HCT116 (cell line): Measurements from ENCODE around the gene DAPK2. TPM values are rescaled to one million over a fixed set of nuclear protein-coding genes. Genes with fewer than 3 reads are reported as not detected.

Experiments
- ATAC-seq: fragments of 200-7000 bp; cut with Tn5 transposase; 2 replicates; pipeline ENCODE4 v1.9.1; 2020; ENCODE audit warnings: mild to moderate bottlenecking, moderate library complexity
- Bru-seq: library from RNA; stranded (reverse); fragments of 400-500 nt; gene quantifications from one replicate; lab custom pipeline; 2021; lab: Mats Ljungman, UMichigan
- BruChase-seq, 2 experiments: library from RNA; stranded (reverse); fragments of 400-500 nt; gene quantifications; one replicate each; lab custom pipeline; 2021; lab: Mats Ljungman, UMichigan
- BruUV-seq: library from RNA; stranded (reverse); fragments of 400-500 nt; replicated peaks from 2 replicates; lab custom pipeline; 2021; lab: Mats Ljungman, UMichigan
- CTCF ChIA-PET: fragments of 300-600 bp; sonication (Branson Sonifier 250); formaldehyde crosslinking; loops from one replicate; lab custom pipeline; 2021; ENCODE audit warnings: antibody characterized with exemption; lab: Charles Lee
- POLR2A ChIA-PET: fragments of 300-600, 350-600 bp; sonication (Branson Sonifier 250); formaldehyde crosslinking; loops from one replicate; lab custom pipeline; 2021; ENCODE audit warnings: antibody characterized with exemption; lab: Charles Lee
- RAD21 ChIA-PET, 2 experiments: fragments of 300-600 bp; sonication (Branson Sonifier 250); formaldehyde crosslinking; loops; one replicate each; lab custom pipeline; 2023; ENCODE audit warnings: low total read pairs in 2 of 2; ENCODE audit not compliant: uncharacterized antibody in 2 of 2, unreplicated experiment in 2 of 2, low non-redundant PET in 1 of 2; lab: Charles Lee
- DNase-seq: peaks from one replicate; pipeline ENCODE4 v3.0.0-alpha.2; 2010; ENCODE audit warnings: low read depth, low spot score
- H2AFZ ChIP-seq: fragments of 200-600 bp; shearing (Covaris generic), sonication (generic); 2 replicates; pipeline ENCODE4 v1.6.1; 2017; ENCODE audit warnings: low read depth, mixed run types, mixed read lengths, antibody characterized with exemption, low read length; ENCODE audit not compliant: poor library complexity, severe bottlenecking
- H3K27ac ChIP-seq: 2 replicates; pipeline ENCODE4 v1.5.1; 2012; ENCODE audit warnings: low read depth, low read length
- H3K27me3 ChIP-seq: fragments of 200-600 bp; sonication (generic); 2 replicates; pipeline ENCODE4 v1.6.1; 2016; ENCODE audit warnings: mixed run types, low read length, mixed read lengths; ENCODE audit not compliant: insufficient read depth
- H3K36me3 ChIP-seq, 2 experiments: fragments of 200-500 bp in 1 of 2; fragments of 200-600 bp in 1 of 2; sonication (Bioruptor generic) in 1 of 2; sonication (generic) in 1 of 2; 2 replicates each; pipeline versions ENCODE4 v1.5.1 to v1.6.1; 2014 to 2016; ENCODE audit warnings: low read length in 2 of 2, inconsistent platforms in 1 of 2, mixed read lengths in 1 of 2, mixed run types in 1 of 2; ENCODE audit not compliant: insufficient read depth in 2 of 2, control insufficient read depth in 1 of 2
- H3K4me1 ChIP-seq, 2 experiments: fragments of 200-600 bp in 1 of 2; sonication (generic) in 1 of 2; 2 replicates each; pipeline versions ENCODE4 v1.5.1 to v1.6.1; 2012 to 2017; ENCODE audit warnings: low read length in 2 of 2, inconsistent platforms in 1 of 2, mild to moderate bottlenecking in 1 of 2, mixed read lengths in 1 of 2, mixed run types in 1 of 2, moderate library complexity in 1 of 2; ENCODE audit not compliant: insufficient read depth in 2 of 2, control insufficient read depth in 1 of 2
- H3K4me2 ChIP-seq: fragments of 200-600 bp; sonication (generic); 2 replicates; pipeline ENCODE4 v1.6.1; 2017; ENCODE audit warnings: mixed run types, low read length, mixed read lengths
- H3K4me3 ChIP-seq, 2 experiments: fragments of 200-600 bp in 1 of 2; sonication (generic) in 1 of 2; replicated peaks in 1 of 2; 2 replicates each; pipeline ENCODE4 v1.5.1; 2011 to 2016; ENCODE audit warnings: low read length in 2 of 2, control low read depth in 1 of 2, low read depth in 1 of 2, mild to moderate bottlenecking in 1 of 2, mixed read lengths in 1 of 2, mixed run types in 1 of 2
- H3K79me2 ChIP-seq: fragments of 200-600 bp; sonication (generic); 2 replicates; pipeline ENCODE4 v1.6.1; 2017; ENCODE audit warnings: mild to moderate bottlenecking, mixed run types, low read length, moderate library complexity, mixed read lengths; ENCODE audit not compliant: insufficient read depth
- H3K9ac ChIP-seq: fragments of 200-600 bp; sonication (generic); 2 replicates; pipeline ENCODE4 v1.6.1; 2016; ENCODE audit warnings: low read length, mixed read lengths
- H3K9me2 ChIP-seq: fragments of 200-600 bp; sonication (generic), shearing (Covaris generic); 2 replicates; pipeline ENCODE4 v1.6.1; 2017; ENCODE audit warnings: mixed run types, mild to moderate bottlenecking, moderate library complexity; ENCODE audit not compliant: insufficient read depth
- H3K9me3 ChIP-seq, 2 experiments: fragments of 200-500 bp in 1 of 2; fragments of 200-600 bp in 1 of 2; sonication (Bioruptor generic) in 1 of 2; sonication (generic) in 1 of 2; 2 replicates each; pipeline ENCODE4 v1.6.1; 2014 to 2017; ENCODE audit warnings: low read length in 2 of 2, mixed read lengths in 2 of 2, inconsistent platforms in 1 of 2, low read depth in 1 of 2, mild to moderate bottlenecking in 1 of 2, mixed run types in 1 of 2, moderate library complexity in 1 of 2; ENCODE audit not compliant: control insufficient read depth in 1 of 2, insufficient read depth in 1 of 2
- H4K20me1 ChIP-seq: fragments of 200-600 bp; sonication (generic), shearing (Covaris generic); 2 replicates; pipeline ENCODE4 v1.6.1; 2017; ENCODE audit warnings: mixed run types, mild to moderate bottlenecking, moderate library complexity; ENCODE audit not compliant: insufficient read depth
- CBX3 ChIP-seq: IDR thresholded peaks from 2 replicates; pipeline ENCODE4 v1.6.1; 2012; ENCODE audit warnings: low read depth
- EGR1 ChIP-seq: IDR thresholded peaks from 2 replicates; pipeline ENCODE4 v1.6.1; 2012; ENCODE audit warnings: low read depth
- POLR2A ChIP-seq: IDR thresholded peaks from 2 replicates; pipeline ENCODE4 v1.7.0; 2011; ENCODE audit warnings: borderline replicate concordance; ENCODE audit not compliant: insufficient read depth, insufficient read length; ENCODE audit errors: extremely low read depth
- POLR2AphosphoS5 ChIP-seq: IDR thresholded peaks from 2 replicates; pipeline ENCODE4 v1.6.1; 2011; ENCODE audit warnings: mild to moderate bottlenecking, low read depth, low read length, moderate library complexity
- RAD21 ChIP-seq: IDR thresholded peaks from 2 replicates; pipeline ENCODE4 v1.6.1; 2012; ENCODE audit warnings: low read depth, mild to moderate bottlenecking
- YY1 ChIP-seq: IDR thresholded peaks from 2 replicates; pipeline ENCODE4 v1.6.1; 2011; ENCODE audit warnings: low read length, low read depth, moderate library complexity, mild to moderate bottlenecking; ENCODE audit not compliant: insufficient replicate concordance; ENCODE audit errors: extremely low read depth
- ZFX ChIP-seq: fragments of 450-650 bp; IDR thresholded peaks from 2 replicates; pipeline ENCODE4 v1.6.1; 2017
- ZNF274 ChIP-seq: fragments of 200-500 bp; sonication (Bioruptor generic); IDR thresholded peaks from 2 replicates; pipeline ENCODE4 v1.6.1; 2014; ENCODE audit warnings: mild to moderate bottlenecking, low read depth, low read length, inconsistent platforms
- intact Hi-C: fragments of 100-400 bp; cut with micrococcal nuclease; formaldehyde crosslinking; loops from 2 replicates; pipeline ENCODE4 v1.10.0; 2022
- long read RNA-seq: library from polyadenylated mRNA; unstranded; transcript quantifications from one replicate; pipeline ENCODE4 v2.0.0, GENCODE V29; 2021; ENCODE audit not compliant: unreplicated experiment
- polyA plus RNA-seq: library from polyadenylated mRNA; unstranded; fragments of >200 nt; gene quantifications from 2 replicates; pipeline ENCODE4 v1.2.1, GENCODE V29; 2012; ENCODE audit warnings: missing spikeins
- total RNA-seq: library from RNA; stranded (reverse); gene quantifications from one replicate; pipeline ENCODE4 v1.2.1, GENCODE V29; 2021; ENCODE audit not compliant: unreplicated experiment
- TF ChIP-seq, protein P1 (sequence below), 3 experiments: fragments of 200-600 bp in 1 of 3; sonication (generic) in 1 of 3; IDR thresholded peaks in 2 of 3; conservative IDR thresholded peaks in 1 of 3; 2 replicates each; pipeline ENCODE4 v1.5.1; 2012 to 2017; ENCODE audit warnings: low read depth in 2 of 3, low read length in 2 of 3, antibody characterized with exemption in 1 of 3, borderline replicate concordance in 1 of 3, control low read depth in 1 of 3, mild to moderate bottlenecking in 1 of 3, mixed read lengths in 1 of 3, mixed run types in 1 of 3, moderate library complexity in 1 of 3; ENCODE audit not compliant: insufficient read depth in 1 of 3

DAPK2 gene
- total RNA-seq (4.8 TPM), Bru-seq, nascent RNA (percentile 45 among the genes with signal in this experiment), BruChase-seq, experiment 1, labeled RNA remaining after a 6-hour chase (percentile 38 among the genes with signal in this experiment), BruChase-seq, experiment 2, labeled RNA remaining after a 2-hour chase (percentile 44 among the genes with signal in this experiment)
- polyA plus RNA-seq: 2.9 and 3.2 TPM in 2 replicates
- long read RNA-seq, partial matches to known transcripts: 0 of 12 reads
- long read RNA-seq, other reads (novel, unspliced or antisense): 7 of 12 reads

DNA sequence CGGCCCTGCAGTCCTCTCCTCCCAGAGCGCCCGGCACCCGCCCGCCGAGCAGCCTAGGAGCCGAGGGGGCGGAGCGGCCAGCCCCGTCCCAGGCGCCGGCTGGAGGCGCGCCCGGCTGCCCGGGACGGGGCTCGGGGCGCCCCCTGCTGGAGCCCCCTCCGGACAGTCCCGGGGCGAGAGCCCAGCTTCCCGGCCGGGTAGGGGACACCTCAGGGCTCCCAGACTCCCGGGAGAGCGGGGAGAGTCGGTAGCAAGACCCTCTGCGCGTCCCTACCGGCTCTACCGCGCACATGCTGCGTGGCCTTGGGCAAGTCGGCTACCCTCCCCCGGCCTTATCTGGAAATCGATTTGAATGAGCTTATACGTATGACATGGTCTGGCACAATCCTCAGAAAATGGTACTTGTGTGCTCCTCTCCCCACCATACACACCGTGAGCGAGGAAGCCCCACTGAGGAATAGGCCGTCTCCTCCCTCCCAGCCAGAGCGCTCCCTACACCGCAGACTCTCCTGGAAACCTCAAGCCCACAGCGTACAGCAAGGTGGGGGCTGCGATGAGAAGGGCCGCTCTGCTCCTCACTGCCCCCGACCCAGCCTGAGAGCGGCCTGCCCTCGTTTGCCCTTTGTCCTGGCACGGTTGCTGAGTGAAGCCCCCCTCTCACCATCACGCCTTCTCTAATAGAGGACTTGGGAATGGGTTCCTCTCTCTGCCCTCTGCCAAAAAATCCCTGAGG lies at the start of gene DAPK2:
Gene DAPK2, minus strand, starts transcription at position 65 of the 733 bp plus-strand sequence. CDS start 6,224 bp downstream, outside the sequence.
- no peaks in the 10 kb centered on the region for H3K27me3 ChIP-seq
- no peaks in the 10 kb centered on the region for H3K79me2 ChIP-seq
- peak within 1 kb of the TSS; percentile 76 for H3K4me2 ChIP-seq
- H3K27ac ChIP-seq: peak within 1 kb of the TSS; percentile 39; the same call in 1 of the 2 replicates
- H3K4me1 ChIP-seq: peaks cover 5 to 14% of the 10 kb centered on the region in 2 experiments; a peak in 2 of 4 replicates
- no TSS peak for BruUV-seq
- CTCF ChIA-PET: interaction anchor here (0.6 to 2.3 kb wide), 15 partner anchors 8 to 580 kb away, joined by 3 to 29 read pairs (median 3); no protein-coding TSS in a partner anchor
- H3K9me3 ChIP-seq: no peaks in the 10 kb centered on the region
- H2AFZ ChIP-seq: peak within 1 kb of the TSS; percentile 85
- H3K36me3 ChIP-seq: no peaks in the 10 kb centered on the region
- no peaks in the 10 kb centered on the region for H3K9me2 ChIP-seq
- intact Hi-C loops: loop anchor here (1.0 to 10.0 kb wide), 3 partner anchors 101 to 294 kb away; no protein-coding TSS in a partner anchor
- no peaks in the 10 kb centered on the region for H4K20me1 ChIP-seq
- TF ChIP-seq EGR1 (no peak), POLR2AphosphoS5 (peak; percentile 38), POLR2A (no peak), YY1 (peak; percentile 25), RAD21 (peak; percentile 61), CBX3 (no peak), ZNF274 (no peak), ZFX (no peak)
- TF ChIP-seq, protein P1, sequence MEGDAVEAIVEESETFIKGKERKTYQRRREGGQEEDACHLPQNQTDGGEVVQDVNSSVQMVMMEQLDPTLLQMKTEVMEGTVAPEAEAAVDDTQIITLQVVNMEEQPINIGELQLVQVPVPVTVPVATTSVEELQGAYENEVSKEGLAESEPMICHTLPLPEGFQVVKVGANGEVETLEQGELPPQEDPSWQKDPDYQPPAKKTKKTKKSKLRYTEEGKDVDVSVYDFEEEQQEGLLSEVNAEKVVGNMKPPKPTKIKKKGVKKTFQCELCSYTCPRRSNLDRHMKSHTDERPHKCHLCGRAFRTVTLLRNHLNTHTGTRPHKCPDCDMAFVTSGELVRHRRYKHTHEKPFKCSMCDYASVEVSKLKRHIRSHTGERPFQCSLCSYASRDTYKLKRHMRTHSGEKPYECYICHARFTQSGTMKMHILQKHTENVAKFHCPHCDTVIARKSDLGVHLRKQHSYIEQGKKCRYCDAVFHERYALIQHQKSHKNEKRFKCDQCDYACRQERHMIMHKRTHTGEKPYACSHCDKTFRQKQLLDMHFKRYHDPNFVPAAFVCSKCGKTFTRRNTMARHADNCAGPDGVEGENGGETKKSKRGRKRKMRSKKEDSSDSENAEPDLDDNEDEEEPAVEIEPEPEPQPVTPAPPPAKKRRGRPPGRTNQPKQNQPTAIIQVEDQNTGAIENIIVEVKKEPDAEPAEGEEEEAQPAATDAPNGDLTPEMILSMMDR (IDR thresholded peaks at IDR 0.05 in 2 of 3, conservative IDR thresholded peaks at IDR 0.05 in 1 of 3; ENCODE audit: borderline replicate concordance in 1 of 3, insufficient read depth in 1 of 3, low read depth in 2 of 3, low read length in 2 of 3): peak; percentile 54 to 73 (median 62); a peak in 5 of 6 replicates
- DNase-seq (peak; percentile 21), ATAC-seq (peak; percentile 96)
- peak within 1 kb of the TSS; percentile 41 to 58 for H3K4me3 ChIP-seq
- POLR2A ChIA-PET: interaction anchor here (0.7 kb wide), 1 partner anchor 10 kb away, joined by 3 read pairs; no protein-coding TSS in a partner anchor
- peak within 1 kb of the TSS; percentile 47 for H3K9ac ChIP-seq
- RAD21 ChIA-PET: interaction anchor here (1.0 to 1.2 kb wide), 3 partner anchors 294 to 437 kb away, joined by 3 to 4 read pairs (median 4); no protein-coding TSS in a partner anchor
